ENCODE data around the gene WDR38. TPM values are rescaled to one million over a fixed set of nuclear protein-coding genes. Genes with fewer than 3 reads are reported as not detected.

Gene WDR38
- total RNA-seq, 3 donors from 2014 or later, result 0.33 TPM; not detected in 2

GRCh38 chr9:124878518-124878917 lies 25.3 kb downstream of the WDR38 start:
- Histone ChIP-seq H3K27ac (no peak overlapping the region), H3K9me3 (no peaks in the 10 kb centered on the region), H3K4me1 (no peaks in the 10 kb centered on the region), H3K4me3 (no peak overlapping the region), H3K27me3 (no peaks in the 10 kb centered on the region), H3K36me3 (peaks cover 5% of the 10 kb centered on the region)
- intact Hi-C loops (cut with DNase I; ENCODE audit: low total_unique reads), result no loop called here
- TF ChIP-seq CTCF (IDR thresholded peaks at IDR 0.05), result no peak
- TF ChIP-seq POLR2A (IDR thresholded peaks at IDR 0.05), result no peak
- no peak for TF ChIP-seq POLR2AphosphoS5 (IDR thresholded peaks at IDR 0.05)
- no peak for DNase-seq (ENCODE audit: low spot score in 2 of 2)

- intact Hi-C loops (cut with DNase I; ENCODE audit: low total_unique reads), result no loop called here
- Histone ChIP-seq H3K9me3 (no peaks in the 10 kb centered on the region), H3K4me1 (no peaks in the 10 kb centered on the region), H3K27ac (no peak overlapping the region), H3K4me3 (no peak overlapping the region), H3K27me3 (no peaks in the 10 kb centered on the region), H3K36me3 (peaks cover 5% of the 10 kb centered on the region)
- DNase-seq (ENCODE audit: low spot score in 2 of 2), result no peak
- TF ChIP-seq CTCF (IDR thresholded peaks at IDR 0.05), result no peak
- no peak for TF ChIP-seq POLR2AphosphoS5 (IDR thresholded peaks at IDR 0.05)
- TF ChIP-seq POLR2A (IDR thresholded peaks at IDR 0.05), result no peak
These were observed 26.0 kb downstream of the WDR38 start for GRCh38 chr9:124879226-124879625.

GRCh38 chr9:124880501-124880900 lies 27.2 kb downstream of the WDR38 start:
- Histone ChIP-seq H3K27me3 (no peaks in the 10 kb centered on the region), H3K4me1 (no peaks in the 10 kb centered on the region), H3K4me3 (no peak overlapping the region), H3K9me3 (no peaks in the 10 kb centered on the region), H3K36me3 (peaks cover 5% of the 10 kb centered on the region), H3K27ac (no peak overlapping the region)
- TF ChIP-seq POLR2A (IDR thresholded peaks at IDR 0.05) (no peak), POLR2AphosphoS5 (IDR thresholded peaks at IDR 0.05) (no peak), CTCF (IDR thresholded peaks at IDR 0.05) (no peak)
- intact Hi-C loops (cut with DNase I; ENCODE audit: low total_unique reads), result no loop called here
- no peak for DNase-seq (ENCODE audit: low spot score in 2 of 2)

- Histone ChIP-seq H3K27me3 (no peaks in the 10 kb centered on the region), H3K4me1 (no peaks in the 10 kb centered on the region), H3K36me3 (peaks cover 5% of the 10 kb centered on the region), H3K4me3 (no peak overlapping the region), H3K9me3 (no peaks in the 10 kb centered on the region), H3K27ac (no peak overlapping the region)
- TF ChIP-seq POLR2AphosphoS5 (IDR thresholded peaks at IDR 0.05) (no peak), CTCF (IDR thresholded peaks at IDR 0.05) (no peak), POLR2A (IDR thresholded peaks at IDR 0.05) (no peak)
- no peak for DNase-seq (ENCODE audit: low spot score in 2 of 2)
- intact Hi-C loops (cut with DNase I; ENCODE audit: low total_unique reads), result no loop called here
These were observed 28.0 kb downstream of the WDR38 start for GRCh38 chr9:124881138-124881743.

GRCh38 chr9:124882231-124882630 lies 29.0 kb downstream of the WDR38 start:
- intact Hi-C loops (cut with DNase I; ENCODE audit: low total_unique reads), result no loop called here
- Histone ChIP-seq H3K4me1 (no peaks in the 10 kb centered on the region), H3K4me3 (no peak overlapping the region), H3K27ac (no peak overlapping the region), H3K9me3 (no peaks in the 10 kb centered on the region), H3K27me3 (no peaks in the 10 kb centered on the region), H3K36me3 (no peaks in the 10 kb centered on the region)
- DNase-seq (ENCODE audit: low spot score in 2 of 2), result no peak
- TF ChIP-seq POLR2AphosphoS5 (IDR thresholded peaks at IDR 0.05), result no peak
- no peak for TF ChIP-seq POLR2A (IDR thresholded peaks at IDR 0.05)
- TF ChIP-seq CTCF (IDR thresholded peaks at IDR 0.05), result no peak

All from breast epithelium (tissue), 4 donors.